ENCODE results near the gene TTLL6.

The TTLL6 gene

GRCh38 chr17:48757524-48757961 lies 59.5 kb downstream of the TTLL6 start:
- no peak for DNase-seq

GRCh38 chr17:48756830-48757251 lies 60.2 kb downstream of the TTLL6 start:
- peak; percentile 4 to 9 for DNase-seq

DNA sequence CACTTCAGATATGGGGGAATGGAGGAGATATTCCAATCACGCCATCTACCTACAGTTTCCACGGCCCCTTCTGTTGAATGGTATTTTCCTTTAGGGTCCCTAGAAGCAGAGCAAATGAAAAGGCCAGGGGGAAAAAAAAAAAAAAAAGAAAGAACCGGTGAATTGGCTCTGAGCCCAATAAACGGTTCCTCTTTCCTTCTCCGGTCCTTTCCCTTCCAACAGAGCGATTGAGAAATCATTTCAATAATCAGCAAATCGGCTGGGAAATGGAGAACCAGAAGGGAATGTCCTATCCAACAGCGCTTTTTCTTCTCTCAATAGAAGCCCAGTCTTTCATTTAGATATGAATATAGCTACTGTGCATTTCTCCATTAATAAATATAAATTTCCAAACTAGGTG lies 61.7 kb downstream of the TTLL6 start:
- no peak for DNase-seq

DNA sequence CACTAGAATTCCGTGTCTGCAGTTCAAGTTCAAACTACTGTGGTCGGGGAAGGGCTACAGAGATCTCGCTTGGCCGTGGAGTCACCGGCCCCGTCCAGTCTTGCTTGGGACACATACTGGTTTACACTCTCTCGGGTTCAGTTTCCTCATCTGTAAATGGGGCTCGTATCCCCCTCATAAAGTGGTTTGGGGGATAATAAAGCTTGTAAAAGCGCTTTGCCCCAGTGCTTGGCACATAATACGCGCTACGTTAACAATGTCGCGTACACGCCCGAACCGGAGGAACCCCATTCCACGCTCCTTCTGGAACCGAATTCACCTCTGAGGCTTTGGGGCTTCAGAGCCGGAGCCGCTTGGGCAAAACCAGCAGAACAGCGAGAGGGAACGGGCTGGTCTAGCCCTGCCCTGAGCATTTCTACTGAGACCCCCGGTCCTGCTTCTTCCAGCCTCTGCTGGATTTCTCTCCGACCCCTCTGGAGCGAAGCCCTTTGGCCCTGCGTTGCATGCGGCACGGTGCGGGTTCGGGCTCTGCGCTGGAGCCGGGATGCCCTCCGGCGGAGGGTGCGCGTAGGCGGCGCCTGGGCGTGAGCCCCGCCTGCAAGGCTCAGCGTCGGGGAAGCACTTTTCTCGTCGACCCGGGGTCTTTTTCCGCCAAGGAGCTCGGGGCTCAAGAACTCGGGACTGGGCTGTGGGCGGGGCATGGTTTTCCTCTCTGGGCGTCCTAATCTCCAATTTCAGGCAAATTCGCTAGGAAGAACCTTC lies 62.3 kb downstream of the TTLL6 start:
- no peak for DNase-seq

DNA sequence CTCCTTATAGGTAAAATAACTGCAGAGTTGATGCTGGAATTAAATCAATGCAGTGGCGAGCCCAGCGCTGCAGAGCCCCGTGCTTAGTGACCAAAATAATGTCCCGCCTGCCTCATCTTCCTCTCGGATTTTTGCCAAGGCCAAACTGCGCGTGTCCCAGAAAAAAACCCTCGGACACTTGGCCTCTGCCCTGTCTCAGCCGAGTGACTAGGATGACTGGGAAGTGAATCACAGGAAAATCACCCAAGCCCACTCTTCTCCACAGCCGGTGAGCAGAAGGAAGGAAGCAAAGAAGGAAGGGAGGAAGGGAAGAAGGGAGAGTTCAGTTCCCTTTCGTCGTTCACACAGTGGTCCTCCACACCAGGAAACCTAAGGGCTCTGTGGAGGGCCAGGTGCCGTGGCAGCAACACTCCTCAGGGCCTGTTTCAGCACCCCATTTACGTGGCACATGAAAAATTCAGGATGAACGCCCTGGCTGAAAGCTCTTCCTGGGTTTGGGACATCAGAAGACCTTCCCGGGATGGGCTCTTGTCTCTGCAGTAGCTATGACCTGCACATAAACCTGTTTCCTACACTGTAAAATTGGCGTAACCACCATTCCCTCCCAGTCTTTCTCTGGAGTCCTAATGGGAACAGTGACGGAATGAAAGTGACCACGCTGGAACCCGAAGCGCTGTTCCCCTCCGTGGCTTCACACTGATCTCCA lies 63.1 kb downstream of the TTLL6 start:
- DNase-seq, result no peak

GRCh38 chr17:48752399-48753288 lies 64.4 kb downstream of the TTLL6 start:
- no peak for DNase-seq

- DNase-seq, result no peak
Observed at GRCh38 chr17:48751733-48752398, 65.2 kb downstream of the TTLL6 start.

- DNase-seq, result no peak
Observed at GRCh38 chr17:48751172-48751571, 65.9 kb downstream of the TTLL6 start.

DNA sequence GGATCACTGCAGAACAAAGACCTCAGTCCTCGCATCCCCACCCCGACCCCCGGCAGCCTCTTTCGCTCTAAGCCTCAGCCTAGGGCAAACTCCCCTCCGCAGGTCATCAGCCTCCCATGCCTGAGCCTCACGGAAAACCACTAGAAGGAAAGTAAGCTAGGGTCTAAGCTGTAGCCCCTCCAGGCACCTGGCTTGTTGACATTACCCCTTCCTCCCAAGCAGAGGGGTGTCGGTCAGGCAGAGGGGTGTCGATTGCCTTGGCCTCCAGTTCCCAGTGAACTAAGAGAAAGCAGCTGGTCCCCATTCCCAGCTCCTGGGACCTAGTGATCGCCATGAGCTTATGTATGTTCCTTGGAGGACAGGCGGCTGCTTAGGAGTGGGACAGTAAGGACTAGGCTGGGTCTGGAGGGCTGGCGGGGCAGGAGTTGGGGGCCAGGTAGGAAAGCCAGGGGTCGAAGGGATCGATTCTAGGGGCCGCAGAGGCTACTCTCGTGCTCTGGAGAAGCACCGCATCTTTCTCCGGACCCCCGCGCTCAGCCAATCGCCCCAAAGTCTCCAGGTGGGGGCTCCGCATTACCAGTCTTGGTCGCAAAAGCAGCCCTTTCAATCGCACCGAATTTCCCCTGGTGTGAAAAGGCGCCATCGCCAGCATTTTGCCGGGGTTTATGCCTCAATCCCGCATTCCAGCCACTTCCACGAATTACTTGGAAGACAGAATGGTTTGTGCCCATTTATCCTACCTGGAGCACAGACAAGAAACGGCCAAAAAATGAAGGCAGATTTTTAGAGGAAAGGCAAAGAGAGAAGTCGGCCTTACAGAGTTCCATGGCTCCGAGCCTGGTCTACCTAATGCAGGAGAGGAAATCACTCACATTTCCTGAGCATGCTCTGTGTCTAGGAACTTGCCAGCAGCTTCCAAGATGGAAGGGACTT lies 67.1 kb downstream of the TTLL6 start:
- DNase-seq, result no peak

DNA sequence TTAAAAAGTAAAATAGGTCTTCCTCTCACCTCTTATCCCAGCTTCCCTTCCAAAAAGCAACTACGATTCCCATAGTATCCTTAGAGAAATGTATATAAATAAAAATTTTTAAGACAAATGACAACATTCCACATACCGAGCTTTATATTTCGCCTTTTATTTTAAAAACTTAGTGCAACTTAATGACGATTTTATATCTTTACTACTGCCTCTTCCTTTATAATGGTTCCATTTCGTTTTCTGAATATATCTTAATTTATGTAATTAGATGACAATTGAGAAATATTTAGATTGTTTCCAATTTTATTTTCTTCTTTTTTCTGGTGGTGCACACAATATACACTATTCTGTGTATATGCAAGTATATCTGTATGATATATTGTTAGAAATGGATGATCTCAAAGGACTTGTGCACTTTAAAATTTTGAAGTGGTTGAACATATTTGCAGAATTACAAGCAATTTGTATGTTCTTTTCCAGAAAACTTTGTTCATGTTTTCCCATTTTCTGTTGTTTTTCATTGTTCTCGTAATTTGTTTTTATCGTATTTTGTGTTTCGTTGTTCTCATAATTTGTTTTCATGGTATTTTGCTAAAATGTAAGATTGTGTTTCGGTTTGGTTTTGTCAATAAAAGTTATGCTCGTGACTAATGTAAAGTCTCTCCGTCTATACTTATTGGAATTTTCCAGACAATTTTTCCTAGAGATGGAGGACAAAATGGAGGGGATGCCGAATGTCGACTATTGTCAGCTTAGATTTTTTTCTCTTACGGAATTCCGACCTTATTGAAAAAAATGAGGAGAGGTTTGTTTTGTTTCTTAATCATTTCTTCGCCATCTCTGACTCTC lies 68.1 kb downstream of the TTLL6 start:
- DNase-seq, result no peak

DNA sequence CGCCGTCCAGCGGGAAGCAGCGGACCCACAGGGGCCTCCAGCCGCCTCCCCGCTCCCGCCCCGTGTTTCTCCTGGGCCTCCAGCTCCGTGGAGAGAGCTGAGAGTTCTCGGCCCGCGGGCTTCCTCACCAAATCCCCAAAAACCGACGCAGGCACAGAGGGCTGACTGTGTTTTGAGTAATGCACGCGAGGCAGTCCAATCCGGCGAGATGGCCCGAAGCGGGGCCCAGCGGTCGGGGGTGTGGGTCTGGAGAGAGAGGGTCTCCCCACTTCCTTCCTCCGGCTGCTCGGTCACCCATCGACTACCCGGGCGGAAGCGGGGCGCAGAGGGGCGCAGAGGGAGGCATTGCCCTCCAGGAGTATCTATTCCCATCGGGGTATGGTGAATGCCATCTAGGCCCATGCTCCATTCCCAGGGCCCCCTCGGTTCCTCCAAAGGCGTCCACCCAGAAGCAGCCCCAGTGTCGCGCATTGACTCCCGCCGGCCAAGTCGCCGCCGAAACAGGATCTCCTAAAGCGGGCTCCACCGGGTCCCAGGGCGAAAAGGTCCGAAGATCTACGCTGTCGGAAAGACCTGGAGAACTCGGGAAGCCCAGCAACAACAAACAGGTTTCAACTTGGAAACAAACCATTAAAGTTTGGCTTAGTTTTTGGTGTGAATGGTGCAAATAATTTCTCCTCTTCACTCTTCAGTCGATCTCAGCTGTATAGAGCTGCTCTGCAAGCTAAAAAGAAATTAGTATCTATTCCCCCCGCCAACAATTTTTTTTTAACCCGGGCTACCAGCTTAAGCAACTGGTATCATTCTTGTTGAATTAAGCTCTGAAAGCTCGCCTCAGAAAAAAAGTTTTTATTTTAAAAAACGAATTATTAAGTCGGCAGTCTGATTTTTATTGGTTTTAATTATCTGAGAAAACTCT lies 69.3 kb downstream of the TTLL6 start:
- no peak for DNase-seq

DNA sequence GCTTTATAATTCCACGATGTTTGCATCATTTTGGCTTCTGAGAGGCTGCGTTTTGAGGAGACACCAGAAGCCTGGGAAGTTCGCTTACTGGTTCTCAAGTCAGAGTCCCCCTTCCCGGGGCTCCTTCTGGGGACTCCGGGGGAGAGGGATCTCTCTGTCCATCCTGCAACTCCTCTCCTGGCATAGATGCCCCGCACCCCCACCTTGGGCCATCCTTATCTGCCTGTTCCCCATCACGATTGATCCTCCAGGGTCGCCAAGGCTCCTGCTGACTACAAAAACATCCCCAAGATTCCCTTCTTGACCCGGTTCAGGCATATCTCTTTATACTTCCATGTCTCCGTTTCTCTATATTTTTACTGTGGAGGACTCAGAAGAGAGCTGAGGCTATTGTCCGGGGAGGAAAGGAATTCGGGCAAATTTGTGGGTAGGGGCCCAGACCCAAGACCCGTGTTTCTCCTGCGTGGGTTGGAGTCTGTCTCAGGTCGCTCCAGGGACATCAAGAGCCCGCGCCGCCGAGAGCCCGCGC lies 70.0 kb downstream of the TTLL6 start:
- DNase-seq, result no peak

DNA sequence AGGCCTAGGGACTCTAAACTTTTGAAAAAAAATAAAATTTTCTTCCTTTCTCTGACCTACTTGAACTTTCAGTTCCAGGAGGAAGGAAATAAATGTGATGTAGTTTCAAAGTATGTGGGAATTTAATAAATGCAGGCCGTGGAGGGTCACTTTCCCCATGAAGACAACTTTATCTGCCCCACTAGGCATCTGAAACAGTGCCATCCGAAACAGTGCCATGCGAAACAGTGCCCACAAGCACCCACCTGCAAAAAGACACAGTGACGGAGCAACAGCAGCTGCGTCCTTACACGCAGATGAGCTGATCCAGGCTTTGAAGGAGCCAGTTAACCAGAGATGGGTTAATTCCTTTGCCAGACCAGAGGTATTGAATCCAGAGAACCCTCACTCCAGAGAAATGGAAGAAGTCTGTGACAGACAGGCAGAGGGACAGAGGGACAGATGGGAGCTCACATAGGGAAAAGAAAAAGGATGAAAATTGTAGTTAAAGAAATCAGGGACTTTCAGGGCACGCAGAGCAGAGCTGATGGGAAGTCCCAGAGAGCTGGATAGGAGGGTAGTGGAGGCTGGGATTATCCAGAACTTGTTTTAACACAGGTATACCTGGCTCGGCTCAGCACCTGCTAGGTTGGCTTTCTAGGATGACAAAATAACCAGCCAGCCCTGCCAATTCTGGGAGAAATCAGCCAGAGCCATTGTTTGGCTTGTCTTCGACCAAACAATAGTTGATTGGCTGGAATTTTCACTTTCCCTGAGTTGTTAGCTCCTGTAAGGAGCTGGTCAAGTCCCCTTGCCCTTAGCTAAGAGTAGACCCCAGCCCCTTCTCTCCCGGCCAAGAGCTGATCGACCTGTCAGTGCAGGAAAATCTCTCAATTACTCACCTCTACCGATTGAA lies 71.4 kb downstream of the TTLL6 start:
- DNase-seq, result no peak

GRCh38 chr17:48740537-48740936 lies 76.5 kb downstream of the TTLL6 start:
- no peak for DNase-seq

DNA sequence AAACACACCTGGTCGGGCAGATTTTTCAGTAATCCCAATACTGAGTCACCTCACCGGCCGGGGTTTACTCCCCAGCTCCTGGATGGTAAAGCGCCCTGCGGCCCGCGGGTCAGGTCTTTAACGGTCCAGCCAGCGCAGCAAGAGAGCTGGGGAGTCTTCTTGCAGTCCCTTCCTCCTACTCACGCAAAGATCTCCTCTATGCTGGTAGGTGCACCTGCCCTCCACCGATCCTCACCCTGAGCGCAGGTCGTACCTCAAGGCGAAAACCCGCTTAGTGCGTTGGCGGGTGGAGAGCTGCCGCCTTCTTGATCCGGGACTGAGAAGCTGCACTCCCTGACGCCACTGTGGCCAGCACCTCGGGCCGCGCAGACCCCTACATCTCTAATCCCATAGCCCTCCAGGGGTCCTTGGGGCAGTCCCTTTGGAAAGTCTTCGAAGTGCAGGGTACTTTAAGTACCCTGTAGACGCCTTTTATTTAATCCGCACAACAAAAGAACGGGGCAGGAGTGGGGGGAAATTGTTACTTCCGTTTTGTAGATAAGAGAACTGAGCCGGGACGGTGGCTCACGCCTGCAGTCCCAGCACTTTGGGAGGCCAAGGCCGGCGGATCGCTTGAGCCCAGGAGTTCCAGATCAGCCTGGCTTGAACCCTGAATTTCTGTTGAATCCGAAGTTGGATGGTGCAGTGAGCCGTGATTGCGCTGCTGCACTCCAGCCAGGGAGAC lies 78.1 kb downstream of the TTLL6 start:
- no peak for DNase-seq

DNA sequence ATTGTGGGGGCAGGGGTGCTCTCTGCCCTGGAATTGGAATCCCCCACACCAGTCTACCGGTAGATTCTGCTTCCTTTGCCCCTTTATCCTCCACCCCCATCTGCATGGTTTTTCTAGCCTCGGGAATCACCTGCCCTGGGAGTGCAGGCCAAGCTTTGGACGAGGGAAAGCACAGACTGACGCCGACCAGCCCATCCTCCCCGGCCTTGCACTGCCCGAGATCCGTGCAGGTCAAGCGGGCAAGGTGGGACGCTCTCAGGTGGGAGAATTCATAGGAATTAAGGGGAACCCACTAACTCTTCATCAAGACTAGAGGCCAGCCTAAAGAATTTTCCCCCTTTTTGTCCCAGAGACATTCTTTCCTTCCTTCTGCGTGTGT lies 78.6 kb downstream of the TTLL6 start:
- no peak for DNase-seq

- no peak for DNase-seq
Observed at GRCh38 chr17:48737330-48738043, 79.5 kb downstream of the TTLL6 start.
